ACC112 (cell line): ENCODE measurements around the gene FILIP1.
A peak's percentile ranks its signal among the peaks of the same experiment; 100 is the strongest.

Experiments
- H2AFZ ChIP-seq: fragments of 200-600 bp; sonication (generic); one replicate; pipeline ENCODE4 v1.6.0; 2017; ENCODE audit warnings: antibody characterized with exemption, low read length; ENCODE audit not compliant: unreplicated experiment
- H3K27ac ChIP-seq: fragments of 200-600 bp; sonication (generic); 2 replicates; pipeline ENCODE4 v1.5.1; 2014; ENCODE audit warnings: low read depth, mild to moderate bottlenecking, antibody characterized with exemption, low read length, moderate library complexity
- H3K27me3 ChIP-seq: fragments of 200-600 bp; sonication (generic); 2 replicates; pipeline ENCODE4 v1.6.1; 2014; ENCODE audit warnings: mild to moderate bottlenecking, antibody characterized with exemption, low read length, moderate library complexity, mixed read lengths; ENCODE audit not compliant: insufficient read depth
- H3K36me3 ChIP-seq: fragments of 200-600 bp; sonication (generic); 2 replicates; pipeline ENCODE4 v1.6.1; 2016; ENCODE audit warnings: mild to moderate bottlenecking, antibody characterized with exemption, low read length, moderate library complexity, mixed read lengths; ENCODE audit not compliant: insufficient read depth
- H3K4me1 ChIP-seq: fragments of 200-600 bp; sonication (generic); one replicate; pipeline ENCODE4 v1.6.1; 2016; ENCODE audit warnings: low read length, mixed read lengths; ENCODE audit not compliant: insufficient read depth, unreplicated experiment, control insufficient read depth
- H3K4me3 ChIP-seq: fragments of 200-600 bp; sonication (generic); 2 replicates; pipeline ENCODE4 v1.5.1; 2014; ENCODE audit warnings: mild to moderate bottlenecking, low read depth, low read length
- H3K79me2 ChIP-seq: fragments of 200-600 bp; sonication (generic); one replicate; pipeline ENCODE4 v1.6.0; 2016; ENCODE audit warnings: low read length; ENCODE audit not compliant: control insufficient read depth, unreplicated experiment, insufficient read depth

FILIP1 gene

GRCh38 chr6:75296811-75297779 is 196.5 kb downstream of the FILIP1 start:
- Histone ChIP-seq H2AFZ (no peak overlapping the region), H3K27me3 (no peaks in the 10 kb centered on the region), H3K79me2 (no peaks in the 10 kb centered on the region), H3K36me3 (no peaks in the 10 kb centered on the region), H3K4me3 (no peak overlapping the region), H3K27ac (no peak overlapping the region), H3K4me1 (peaks cover 3% of the 10 kb centered on the region)

GRCh38 chr6:75292555-75292954 is 201.0 kb downstream of the FILIP1 start:
- Histone ChIP-seq H2AFZ (no peak overlapping the region), H3K36me3 (no peaks in the 10 kb centered on the region), H3K79me2 (no peaks in the 10 kb centered on the region), H3K4me1 (peaks cover 3% of the 10 kb centered on the region), H3K27ac (no peak overlapping the region), H3K4me3 (no peak overlapping the region), H3K27me3 (no peaks in the 10 kb centered on the region)

DNA sequence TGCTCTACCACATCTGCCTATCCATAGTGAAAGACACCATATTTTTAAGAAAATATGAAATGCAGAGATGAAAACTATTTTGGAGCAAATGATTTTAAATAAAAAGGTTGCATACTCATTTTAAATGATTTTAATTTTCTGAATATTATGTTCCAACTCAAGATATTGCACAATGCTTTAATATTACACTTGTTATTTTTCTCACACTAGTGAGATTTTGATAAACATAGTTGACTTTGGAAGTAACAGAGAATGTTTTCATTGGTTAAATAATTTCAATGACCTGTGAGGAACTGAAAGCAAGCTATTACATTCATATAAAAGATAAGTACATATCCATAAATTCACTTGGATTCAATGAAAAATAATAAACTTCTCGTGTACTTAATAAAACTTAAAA is 201.9 kb downstream of the FILIP1 start:
- no peaks in the 10 kb centered on the region for H3K36me3 ChIP-seq
- H3K27me3 ChIP-seq = no peaks in the 10 kb centered on the region
- no peak overlapping the region for H3K4me3 ChIP-seq
- peaks cover 6% of the 10 kb centered on the region for H3K4me1 ChIP-seq
- H3K79me2 ChIP-seq = no peaks in the 10 kb centered on the region
- no peak overlapping the region for H3K27ac ChIP-seq
- no peak overlapping the region for H2AFZ ChIP-seq

- Histone ChIP-seq H3K79me2 (peaks cover 3% of the 10 kb centered on the region), H3K36me3 (no peaks in the 10 kb centered on the region), H3K4me3 (no peak overlapping the region), H3K27ac (no peak overlapping the region), H2AFZ (no peak overlapping the region), H3K4me1 (peaks cover 8% of the 10 kb centered on the region), H3K27me3 (no peaks in the 10 kb centered on the region)
Observed at GRCh38 chr6:75291331-75291730, 202.3 kb downstream of the FILIP1 start.

DNA sequence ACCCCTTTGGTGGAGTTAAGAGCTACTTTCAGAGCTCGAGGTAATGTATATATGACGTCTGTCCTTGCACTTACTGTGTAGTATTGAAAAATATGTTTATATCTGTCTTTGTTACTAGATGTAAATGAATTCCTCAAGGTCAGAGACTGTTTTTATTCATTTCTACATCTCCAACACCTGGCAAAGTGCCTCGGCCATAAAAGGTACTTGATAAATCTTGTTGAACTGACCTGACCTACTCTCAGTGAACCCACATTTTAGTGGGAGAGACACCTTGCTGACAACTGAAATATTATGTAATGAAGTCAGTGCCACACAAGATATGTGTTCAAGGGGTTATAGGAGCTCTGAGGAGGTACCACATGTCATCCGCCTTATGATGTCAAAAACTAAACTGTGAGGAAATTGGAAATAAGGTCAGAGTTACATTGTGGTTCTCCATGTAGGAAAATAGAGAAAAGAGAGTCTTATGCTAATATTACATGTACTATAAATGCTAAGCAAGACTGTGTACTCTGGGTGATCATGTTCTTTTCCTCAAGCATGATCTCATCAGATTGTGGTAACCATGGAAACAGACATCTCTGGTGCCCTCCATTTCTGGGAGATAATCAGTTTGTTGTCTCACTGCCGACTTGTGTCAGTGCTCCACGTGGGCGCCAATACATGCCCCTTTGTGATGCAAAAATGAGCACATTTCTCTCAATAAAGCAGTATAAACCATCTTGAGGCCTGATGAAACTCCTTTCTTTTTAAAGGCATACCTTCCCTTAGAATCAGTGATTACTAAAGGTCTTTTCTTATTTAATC is 203.3 kb downstream of the FILIP1 start:
- peaks cover 10% of the 10 kb centered on the region for H3K4me1 ChIP-seq
- no peaks in the 10 kb centered on the region for H3K36me3 ChIP-seq
- no peak overlapping the region for H2AFZ ChIP-seq
- no peak overlapping the region for H3K27ac ChIP-seq
- peaks cover 9% of the 10 kb centered on the region for H3K79me2 ChIP-seq
- no peaks in the 10 kb centered on the region for H3K27me3 ChIP-seq
- no peak overlapping the region for H3K4me3 ChIP-seq

DNA sequence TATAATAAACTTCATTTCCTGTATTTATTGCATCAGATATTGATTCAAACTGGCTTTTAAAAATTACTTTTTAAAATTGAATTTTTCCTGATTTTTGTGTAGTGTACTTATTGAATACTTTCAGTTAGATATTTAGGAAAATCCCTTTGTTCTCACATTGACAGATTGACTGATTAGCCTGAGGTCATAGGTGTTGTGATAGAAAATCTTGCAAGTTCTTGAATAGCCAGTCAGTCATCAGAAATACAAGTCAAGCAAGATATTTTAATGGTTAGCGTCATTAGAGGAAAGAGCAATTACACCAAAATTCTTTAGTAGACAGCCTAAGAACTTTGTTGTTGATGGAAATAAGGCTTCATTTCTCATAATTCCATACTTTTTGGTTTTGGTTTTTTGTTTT is 205.6 kb downstream of the FILIP1 start:
- no peak overlapping the region for H3K4me3 ChIP-seq
- H3K27me3 ChIP-seq = no peaks in the 10 kb centered on the region
- H2AFZ ChIP-seq = no peak overlapping the region
- no peak overlapping the region for H3K27ac ChIP-seq
- no peaks in the 10 kb centered on the region for H3K36me3 ChIP-seq
- peaks cover 10% of the 10 kb centered on the region for H3K4me1 ChIP-seq
- H3K79me2 ChIP-seq = peaks cover 30% of the 10 kb centered on the region

DNA sequence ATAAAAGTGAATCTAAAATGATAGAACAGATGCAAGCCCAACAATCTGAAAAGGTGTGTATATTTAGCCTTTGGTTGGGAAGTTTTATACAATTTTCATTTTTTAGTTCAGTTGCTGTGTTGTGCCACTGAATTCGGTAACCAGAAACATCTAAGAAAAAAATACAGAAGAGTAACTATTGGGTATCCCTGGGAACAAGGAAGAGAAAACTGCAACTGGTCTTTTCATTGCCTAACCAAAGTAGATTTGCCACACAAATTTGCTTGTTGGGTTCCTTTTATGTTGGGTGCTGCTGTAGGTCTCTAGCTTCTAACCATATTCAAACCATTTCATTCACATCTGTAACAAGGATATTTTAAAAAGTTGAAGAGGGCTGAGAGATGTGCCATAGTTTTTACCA is 206.2 kb downstream of the FILIP1 start:
- Histone ChIP-seq H3K27ac (no peak overlapping the region), H2AFZ (no peak overlapping the region), H3K4me1 (peaks cover 13% of the 10 kb centered on the region), H3K79me2 (peaks cover 36% of the 10 kb centered on the region), H3K27me3 (no peaks in the 10 kb centered on the region), H3K4me3 (no peak overlapping the region), H3K36me3 (no peaks in the 10 kb centered on the region)

- Histone ChIP-seq H3K4me1 (peaks cover 15% of the 10 kb centered on the region), H3K27me3 (no peaks in the 10 kb centered on the region), H3K27ac (no peak overlapping the region), H3K36me3 (no peaks in the 10 kb centered on the region), H2AFZ (no peak overlapping the region), H3K79me2 (peaks cover 40% of the 10 kb centered on the region), H3K4me3 (no peak overlapping the region)
Observed at GRCh38 chr6:75286955-75287354, 206.6 kb downstream of the FILIP1 start.

DNA sequence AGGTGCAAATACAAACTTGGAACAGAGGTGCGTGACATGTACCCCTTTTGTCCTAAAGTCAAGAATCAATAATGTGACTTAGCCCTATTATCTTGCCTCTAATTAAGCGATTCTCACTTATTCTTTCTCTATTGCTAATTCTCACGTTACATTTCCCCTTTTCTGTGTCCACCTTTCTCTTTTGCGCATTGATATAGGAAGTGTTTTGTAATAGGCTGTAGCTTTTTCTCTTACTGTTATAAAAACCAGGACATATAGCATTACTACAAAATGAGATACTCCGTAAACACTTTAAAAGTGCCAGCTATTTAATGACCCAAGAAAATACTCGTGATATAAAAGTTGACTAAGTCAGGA is 208.3 kb downstream of the FILIP1 start:
- Histone ChIP-seq H3K27ac (peak overlapping the region; percentile 36), H3K4me1 (peaks cover 25% of the 10 kb centered on the region), H3K27me3 (no peaks in the 10 kb centered on the region), H3K79me2 (peaks cover 57% of the 10 kb centered on the region), H3K4me3 (peak overlapping the region; percentile 87), H3K36me3 (no peaks in the 10 kb centered on the region), H2AFZ (peak overlapping the region; percentile 99)

- H3K4me1 ChIP-seq = peaks cover 30% of the 10 kb centered on the region
- no peaks in the 10 kb centered on the region for H3K36me3 ChIP-seq
- H3K79me2 ChIP-seq = peaks cover 62% of the 10 kb centered on the region
- peak within 1 kb of the TSS; percentile 51 for H3K27ac ChIP-seq
- H3K27me3 ChIP-seq = no peaks in the 10 kb centered on the region
- peak within 1 kb of the TSS; percentile 99 for H2AFZ ChIP-seq
- H3K4me3 ChIP-seq = peak within 1 kb of the TSS; percentile 87
Observed at GRCh38 chr6:75284632-75285282, 208.8 kb downstream of the FILIP1 start, which contains the start of gene TMEM30A. Gene TMEM30A (minus strand): TSS chr6:75284792. CDS start chr6:75284638, 154 bp downstream.
